NCI-H146 treated with DMSO at 0.1 percent for 48 hours (cell line): Measurements from ENCODE around the gene GLS.
"Not testable (repeated sequence)": the region's sequence is repeated elsewhere in the genome, so short reads cannot be mapped to it uniquely, and the experiment has no call there.

Experiments
- DNase-seq: peaks from one replicate; lab custom pipeline; 2025; ENCODE audit not compliant: unreplicated experiment; lab: John Stamatoyannopoulos, UW

Gene GLS

GRCh38 chr2:190882856-190883582 is 2.4 kb downstream of the GLS start:
- DNase-seq: no peak

GRCh38 chr2:190885844-190886243 is 5.2 kb downstream of the GLS start:
- not testable (repeated sequence) for DNase-seq

GRCh38 chr2:190887089-190887488 is 6.5 kb downstream of the GLS start:
- no peak for DNase-seq

GRCh38 chr2:190888449-190888848 is 7.8 kb downstream of the GLS start:
- DNase-seq: no peak

GRCh38 chr2:190889175-190889943 is 8.7 kb downstream of the GLS start:
- DNase-seq: no peak

- no peak for DNase-seq
These were observed 10.8 kb downstream of the GLS start for GRCh38 chr2:190891372-190891771.

- DNase-seq: no peak
These were observed 11.3 kb downstream of the GLS start for GRCh38 chr2:190891889-190892288.

- DNase-seq: no peak
These were observed 12.5 kb downstream of the GLS start for GRCh38 chr2:190893157-190893556.

GRCh38 chr2:190896477-190896876 is 15.9 kb downstream of the GLS start:
- DNase-seq: no peak

GRCh38 chr2:190903693-190904450 is 23.3 kb downstream of the GLS start:
- no peak for DNase-seq

- DNase-seq: no peak
These were observed 24.1 kb downstream of the GLS start for GRCh38 chr2:190904640-190905261.

GRCh38 chr2:190908532-190908931 is 27.9 kb downstream of the GLS start:
- no peak for DNase-seq

GRCh38 chr2:190909680-190910079 is 29.1 kb downstream of the GLS start:
- DNase-seq: no peak

GRCh38 chr2:190910341-190911136 is 29.9 kb downstream of the GLS start:
- no peak for DNase-seq

- no peak for DNase-seq
These were observed 31.2 kb downstream of the GLS start for GRCh38 chr2:190911813-190912212.

GRCh38 chr2:190912726-190913125 is 32.1 kb downstream of the GLS start:
- DNase-seq: no peak

GRCh38 chr2:190913725-190914124 is 33.1 kb downstream of the GLS start:
- no peak for DNase-seq

GRCh38 chr2:190916829-190917228 is 36.2 kb downstream of the GLS start:
- no peak for DNase-seq

- DNase-seq: no peak
These were observed 39.5 kb downstream of the GLS start for GRCh38 chr2:190920085-190920484.

GRCh38 chr2:190922376-190922775 is 41.8 kb downstream of the GLS start:
- no peak for DNase-seq

- no peak for DNase-seq
These were observed 46.7 kb downstream of the GLS start for GRCh38 chr2:190927301-190927700.
